ENCODE data around the gene FBN1.

DNA sequence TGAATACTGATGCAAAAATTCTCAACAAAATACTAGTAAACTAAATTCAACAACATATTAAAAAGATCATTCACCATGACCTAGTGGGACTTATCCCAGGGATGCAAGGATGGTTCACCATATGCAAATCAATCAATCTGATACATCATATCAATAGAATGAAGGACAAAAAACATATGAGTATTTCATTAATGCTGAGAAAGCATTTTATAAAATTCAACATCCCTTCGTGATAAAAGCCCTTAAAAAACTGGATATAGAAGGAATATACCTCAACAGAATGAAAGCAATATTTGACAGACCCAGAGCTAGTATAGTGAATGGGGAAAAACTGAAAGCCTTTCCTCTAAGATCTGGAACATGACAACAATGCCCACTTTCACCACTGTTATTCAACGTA lies 43.0 kb upstream of the FBN1 start:
- TF ChIP-seq, protein P1, sequence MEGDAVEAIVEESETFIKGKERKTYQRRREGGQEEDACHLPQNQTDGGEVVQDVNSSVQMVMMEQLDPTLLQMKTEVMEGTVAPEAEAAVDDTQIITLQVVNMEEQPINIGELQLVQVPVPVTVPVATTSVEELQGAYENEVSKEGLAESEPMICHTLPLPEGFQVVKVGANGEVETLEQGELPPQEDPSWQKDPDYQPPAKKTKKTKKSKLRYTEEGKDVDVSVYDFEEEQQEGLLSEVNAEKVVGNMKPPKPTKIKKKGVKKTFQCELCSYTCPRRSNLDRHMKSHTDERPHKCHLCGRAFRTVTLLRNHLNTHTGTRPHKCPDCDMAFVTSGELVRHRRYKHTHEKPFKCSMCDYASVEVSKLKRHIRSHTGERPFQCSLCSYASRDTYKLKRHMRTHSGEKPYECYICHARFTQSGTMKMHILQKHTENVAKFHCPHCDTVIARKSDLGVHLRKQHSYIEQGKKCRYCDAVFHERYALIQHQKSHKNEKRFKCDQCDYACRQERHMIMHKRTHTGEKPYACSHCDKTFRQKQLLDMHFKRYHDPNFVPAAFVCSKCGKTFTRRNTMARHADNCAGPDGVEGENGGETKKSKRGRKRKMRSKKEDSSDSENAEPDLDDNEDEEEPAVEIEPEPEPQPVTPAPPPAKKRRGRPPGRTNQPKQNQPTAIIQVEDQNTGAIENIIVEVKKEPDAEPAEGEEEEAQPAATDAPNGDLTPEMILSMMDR (conservative IDR thresholded peaks at IDR 0.05), result no peak
- TF ChIP-seq ZFX (IDR thresholded peaks at IDR 0.05), result no peak

Data from C4-2B (cell line).